Activated naive CD4-positive, alpha-beta T cell treated with anti-CD3 and anti-CD28 coated beads, Interleukin-2, amount 50 U/mL, for 24 hours (primary cell): ENCODE results near the gene ABHD18.
"Not testable (repeated sequence)": the region's sequence is repeated elsewhere in the genome, so short reads cannot be mapped to it uniquely, and the experiment has no call there.

ENCODE experiments used
- H3K27ac Mint-ChIP-seq: one replicate; pipeline ENCODE4 v1.8.0; 2021; ENCODE audit warnings: mild to moderate bottlenecking, mixed read lengths
- H3K27me3 Mint-ChIP-seq: one replicate; pipeline ENCODE4 v1.8.0; 2021; ENCODE audit warnings: mixed read lengths
- H3K36me3 Mint-ChIP-seq: one replicate; pipeline ENCODE4 v1.8.0; 2021; ENCODE audit warnings: mixed read lengths
- H3K4me1 Mint-ChIP-seq: one replicate; pipeline ENCODE4 v1.8.0; 2021; ENCODE audit warnings: mixed read lengths
- H3K4me3 Mint-ChIP-seq: one replicate; pipeline ENCODE4 v1.8.0; 2021; ENCODE audit warnings: mild to moderate bottlenecking, mixed read lengths
- H3K9me3 Mint-ChIP-seq: one replicate; pipeline ENCODE4 v1.8.0; 2021; ENCODE audit warnings: mixed read lengths

Gene ABHD18

GRCh38 chr4:128039568-128039967, 74.4 kb downstream of the ABHD18 start:
- Mint-ChIP-seq H3K36me3 (no peaks in the 10 kb centered on the region), H3K4me1 (no peaks in the 10 kb centered on the region), H3K27me3 (no peaks in the 10 kb centered on the region), H3K4me3 (no peak overlapping the region), H3K27ac (no peak overlapping the region), H3K9me3 (no peaks in the 10 kb centered on the region)

- H3K27ac Mint-ChIP-seq, H3K9me3 Mint-ChIP-seq, H3K36me3 Mint-ChIP-seq, H3K4me3 Mint-ChIP-seq, H3K27me3 Mint-ChIP-seq, H3K4me1 Mint-ChIP-seq: not testable (repeated sequence)
These were observed 81.8 kb downstream of the ABHD18 start for GRCh38 chr4:128047019-128047418.

- H3K36me3 Mint-ChIP-seq, H3K4me3 Mint-ChIP-seq, H3K4me1 Mint-ChIP-seq, H3K27ac Mint-ChIP-seq, H3K27me3 Mint-ChIP-seq, H3K9me3 Mint-ChIP-seq: not testable (repeated sequence)
These were observed 82.3 kb downstream of the ABHD18 start for GRCh38 chr4:128047514-128047913.

- not testable (repeated sequence) for H3K36me3 Mint-ChIP-seq, H3K4me3 Mint-ChIP-seq, H3K27me3 Mint-ChIP-seq, H3K4me1 Mint-ChIP-seq, H3K9me3 Mint-ChIP-seq, H3K27ac Mint-ChIP-seq
These were observed 86.0 kb downstream of the ABHD18 start for GRCh38 chr4:128051229-128051628.

GRCh38 chr4:128054907-128055306, 89.7 kb downstream of the ABHD18 start:
- H3K27me3 Mint-ChIP-seq, H3K9me3 Mint-ChIP-seq, H3K27ac Mint-ChIP-seq, H3K4me1 Mint-ChIP-seq, H3K36me3 Mint-ChIP-seq, H3K4me3 Mint-ChIP-seq: not testable (repeated sequence)

- H3K27me3 Mint-ChIP-seq, H3K9me3 Mint-ChIP-seq, H3K36me3 Mint-ChIP-seq, H3K4me3 Mint-ChIP-seq, H3K4me1 Mint-ChIP-seq: not testable (repeated sequence)
- H3K27ac Mint-ChIP-seq, result peak overlapping the region; percentile 79
These were observed 90.4 kb downstream of the ABHD18 start for GRCh38 chr4:128055441-128056206.

GRCh38 chr4:128056396-128056795, 91.2 kb downstream of the ABHD18 start:
- H3K4me3 Mint-ChIP-seq, result no peak overlapping the region
- peaks cover 2% of the 10 kb centered on the region for H3K27me3 Mint-ChIP-seq
- no peaks in the 10 kb centered on the region for H3K9me3 Mint-ChIP-seq
- H3K4me1 Mint-ChIP-seq, result peaks cover 4% of the 10 kb centered on the region
- no peaks in the 10 kb centered on the region for H3K36me3 Mint-ChIP-seq
- H3K27ac Mint-ChIP-seq, result no peak overlapping the region

GRCh38 chr4:128060121-128060698, 95.0 kb downstream of the ABHD18 start:
- Mint-ChIP-seq H3K9me3 (no peaks in the 10 kb centered on the region), H3K4me3 (peak overlapping the region; percentile 90), H3K27me3 (no peaks in the 10 kb centered on the region), H3K4me1 (peaks cover 20% of the 10 kb centered on the region), H3K27ac (peak overlapping the region; percentile 95), H3K36me3 (no peaks in the 10 kb centered on the region)

GRCh38 chr4:128060699-128061565, 95.7 kb downstream of the ABHD18 start, which contains the start of gene LARP1B:
Gene LARP1B, plus strand, starts transcription at chr4:128061312. Its CDS starts 13,640 bp downstream, at chr4:128074952.
- H3K27me3 Mint-ChIP-seq, result no peaks in the 10 kb centered on the region
- H3K27ac Mint-ChIP-seq, result peak within 1 kb of the TSS; percentile 95
- peaks cover 22% of the 10 kb centered on the region for H3K4me1 Mint-ChIP-seq
- no peaks in the 10 kb centered on the region for H3K36me3 Mint-ChIP-seq
- H3K4me3 Mint-ChIP-seq, result peak within 1 kb of the TSS; percentile 90
- no peaks in the 10 kb centered on the region for H3K9me3 Mint-ChIP-seq

- H3K4me1 Mint-ChIP-seq, result peaks cover 22% of the 10 kb centered on the region
- H3K9me3 Mint-ChIP-seq, result no peaks in the 10 kb centered on the region
- H3K27me3 Mint-ChIP-seq, result no peaks in the 10 kb centered on the region
- peak overlapping the region; percentile 89 for H3K4me3 Mint-ChIP-seq
- H3K36me3 Mint-ChIP-seq, result no peaks in the 10 kb centered on the region
- peak overlapping the region; percentile 23 for H3K27ac Mint-ChIP-seq
These were observed 96.6 kb downstream of the ABHD18 start for GRCh38 chr4:128061566-128062536.

GRCh38 chr4:128066453-128066820, 101.2 kb downstream of the ABHD18 start:
- H3K36me3 Mint-ChIP-seq, H3K4me3 Mint-ChIP-seq, H3K27me3 Mint-ChIP-seq, H3K27ac Mint-ChIP-seq, H3K9me3 Mint-ChIP-seq: not testable (repeated sequence)
- H3K4me1 Mint-ChIP-seq, result peaks cover 18% of the 10 kb centered on the region

GRCh38 chr4:128068918-128069317, 103.7 kb downstream of the ABHD18 start:
- Mint-ChIP-seq H3K36me3 (no peaks in the 10 kb centered on the region), H3K27ac (no peak overlapping the region), H3K9me3 (no peaks in the 10 kb centered on the region), H3K27me3 (no peaks in the 10 kb centered on the region), H3K4me1 (peaks cover 9% of the 10 kb centered on the region), H3K4me3 (no peak overlapping the region)

GRCh38 chr4:128076464-128076863, 111.3 kb downstream of the ABHD18 start:
- Mint-ChIP-seq H3K27me3 (no peaks in the 10 kb centered on the region), H3K27ac (no peak overlapping the region), H3K9me3 (no peaks in the 10 kb centered on the region), H3K4me1 (no peaks in the 10 kb centered on the region), H3K4me3 (no peak overlapping the region), H3K36me3 (peaks cover 14% of the 10 kb centered on the region)
